Esophagus muscularis mucosa (tissue), 4 donors: Measurements from ENCODE around the gene ANXA4.
A peak's percentile ranks its signal among the peaks of the same experiment; 100 is the strongest.

Source experiments
- CTCF ChIP-seq, 3 experiments: fragments of 200-600 bp in 2 of 3; fragments of 450-650 bp in 1 of 3; sonication (generic) in 2 of 3; IDR thresholded peaks; one replicate each; pipeline ENCODE4 v1.5.1; 2017 to 2019; ENCODE audit warnings: antibody characterized with exemption in 3 of 3, mild to moderate bottlenecking in 2 of 3, moderate library complexity in 1 of 3
- EP300 ChIP-seq: sonication (generic); formaldehyde crosslinking; IDR thresholded peaks from one replicate; pipeline ENCODE4 v1.6.1; 2017; ENCODE audit warnings: antibody characterized with exemption
- POLR2A ChIP-seq: fragments of 450-650 bp; IDR thresholded peaks from one replicate; pipeline ENCODE4 v1.6.1; 2017; ENCODE audit warnings: antibody characterized with exemption, moderate library complexity, mild to moderate bottlenecking, low read depth
- POLR2AphosphoS5 ChIP-seq, 2 donors: sonication (generic); formaldehyde crosslinking; IDR thresholded peaks; one replicate each; pipeline ENCODE4 v1.6.1; 2017; ENCODE audit warnings: antibody characterized with exemption in 2 of 2

- TF ChIP-seq CTCF (IDR thresholded peaks at IDR 0.05) (no peak), POLR2A (no peak), POLR2AphosphoS5 (IDR thresholded peaks at IDR 0.05) (peak in 1 of 2 donors; percentile 36), EP300 (no peak)
Observed at GRCh38 chr2:69770193-69770702, 28.3 kb downstream of the ANXA4 start.
